Measurements from ENCODE around the gene PLA2G12B. TPM values are rescaled to one million over a fixed set of nuclear protein-coding genes. Genes with fewer than 3 reads are reported as not detected.

Gene PLA2G12B
- total RNA-seq, 1 donor from 2014 or later: not detected

- DNase-seq (ENCODE audit: extremely low spot score, unreplicated experiment): no peak
- H3K4me1 Mint-ChIP-seq (ENCODE audit: unreplicated experiment): peaks cover 4% of the 10 kb centered on the region
- H3K36me3 Mint-ChIP-seq (ENCODE audit: unreplicated experiment): no peaks in the 10 kb centered on the region
- TF ChIP-seq CTCF (IDR thresholded peaks at IDR 0.05): no peak
- H3K27ac Mint-ChIP-seq (ENCODE audit: unreplicated experiment): no peak overlapping the region
- H3K9me3 Mint-ChIP-seq (ENCODE audit: unreplicated experiment): no peaks in the 10 kb centered on the region
- H3K4me3 Mint-ChIP-seq (ENCODE audit: unreplicated experiment): no peak overlapping the region
- H3K27me3 Mint-ChIP-seq (ENCODE audit: unreplicated experiment): peaks cover 16% of the 10 kb centered on the region
Measured at GRCh38 chr10:72956001-72956400, 1.4 kb upstream of the PLA2G12B start.

- Mint-ChIP-seq H3K36me3 (ENCODE audit: unreplicated experiment) (no peaks in the 10 kb centered on the region), H3K9me3 (ENCODE audit: unreplicated experiment) (no peaks in the 10 kb centered on the region), H3K27ac (ENCODE audit: unreplicated experiment) (no peak overlapping the region), H3K4me1 (ENCODE audit: unreplicated experiment) (peaks cover 4% of the 10 kb centered on the region), H3K4me3 (ENCODE audit: unreplicated experiment) (no peak overlapping the region), H3K27me3 (ENCODE audit: unreplicated experiment) (peaks cover 9% of the 10 kb centered on the region)
- DNase-seq (ENCODE audit: extremely low spot score, unreplicated experiment): no peak
- no peak for TF ChIP-seq CTCF (IDR thresholded peaks at IDR 0.05)
Measured at GRCh38 chr10:72954230-72954595, 393 bp downstream of the PLA2G12B start.

GRCh38 chr10:72953687-72954086 is 919 bp downstream of the PLA2G12B start:
- Mint-ChIP-seq H3K27ac (ENCODE audit: unreplicated experiment) (no peak overlapping the region), H3K9me3 (ENCODE audit: unreplicated experiment) (no peaks in the 10 kb centered on the region), H3K36me3 (ENCODE audit: unreplicated experiment) (no peaks in the 10 kb centered on the region), H3K4me1 (ENCODE audit: unreplicated experiment) (peaks cover 4% of the 10 kb centered on the region), H3K4me3 (ENCODE audit: unreplicated experiment) (no peak overlapping the region), H3K27me3 (ENCODE audit: unreplicated experiment) (peaks cover 9% of the 10 kb centered on the region)
- no peak for TF ChIP-seq CTCF (IDR thresholded peaks at IDR 0.05)
- DNase-seq (ENCODE audit: extremely low spot score, unreplicated experiment): no peak

- no peak overlapping the region for H3K4me3 Mint-ChIP-seq (ENCODE audit: unreplicated experiment)
- peaks cover 9% of the 10 kb centered on the region for H3K27me3 Mint-ChIP-seq (ENCODE audit: unreplicated experiment)
- H3K4me1 Mint-ChIP-seq (ENCODE audit: unreplicated experiment): peaks cover 4% of the 10 kb centered on the region
- no peaks in the 10 kb centered on the region for H3K9me3 Mint-ChIP-seq (ENCODE audit: unreplicated experiment)
- no peak for TF ChIP-seq CTCF (IDR thresholded peaks at IDR 0.05)
- no peak overlapping the region for H3K27ac Mint-ChIP-seq (ENCODE audit: unreplicated experiment)
- DNase-seq (ENCODE audit: extremely low spot score, unreplicated experiment): no peak
- H3K36me3 Mint-ChIP-seq (ENCODE audit: unreplicated experiment): peaks cover 2% of the 10 kb centered on the region
Measured at GRCh38 chr10:72952642-72953158, 1.9 kb downstream of the PLA2G12B start.

- DNase-seq (ENCODE audit: extremely low spot score, unreplicated experiment): no peak
- H3K27ac Mint-ChIP-seq (ENCODE audit: unreplicated experiment): no peak overlapping the region
Measured at GRCh38 chr10:72952189-72952588, 2.4 kb downstream of the PLA2G12B start.

More at GRCh38 chr10:72952189-72952588, 2.4 kb downstream of the PLA2G12B start:
- H3K4me3 Mint-ChIP-seq (ENCODE audit: unreplicated experiment): no peak overlapping the region
- peaks cover 2% of the 10 kb centered on the region for H3K36me3 Mint-ChIP-seq (ENCODE audit: unreplicated experiment)
- H3K9me3 Mint-ChIP-seq (ENCODE audit: unreplicated experiment): no peaks in the 10 kb centered on the region
- H3K4me1 Mint-ChIP-seq (ENCODE audit: unreplicated experiment): peaks cover 4% of the 10 kb centered on the region
- no peak for TF ChIP-seq CTCF (IDR thresholded peaks at IDR 0.05)
- H3K27me3 Mint-ChIP-seq (ENCODE audit: unreplicated experiment): peaks cover 5% of the 10 kb centered on the region

Measured in osteocyte (in vitro differentiated cells).